GM18520 (cell line): ENCODE measurements around the gene GOLGA8N.

Experiments used
- ATAC-seq: cut with Tn5 transposase; IDR thresholded peaks from one replicate; pipeline ENCODE4 v1.9.1; 2021; ENCODE audit not compliant: unreplicated experiment

GOLGA8N gene

GRCh38 chr15:32649342-32649741 is 56.1 kb downstream of the GOLGA8N start:
- no peak for ATAC-seq

- ATAC-seq, result no peak
These were observed 58.1 kb downstream of the GOLGA8N start for GRCh38 chr15:32651229-32651837.

- ATAC-seq, result no peak
These were observed 58.9 kb downstream of the GOLGA8N start for GRCh38 chr15:32652178-32652577.

GRCh38 chr15:32656091-32656490 is 62.8 kb downstream of the GOLGA8N start:
- no peak for ATAC-seq

GRCh38 chr15:32656496-32656895 is 63.2 kb downstream of the GOLGA8N start:
- no peak for ATAC-seq
